Astrocyte (in vitro differentiated cells and primary cell): ENCODE measurements around the gene SLC6A20.

Experiments used
- CTCF ChIP-seq: IDR thresholded peaks from 2 replicates; pipeline ENCODE4 v1.5.1; 2011; ENCODE audit warnings: low read depth, mild to moderate bottlenecking, inconsistent platforms, low read length, moderate library complexity; ENCODE audit not compliant: insufficient read depth
- EZH2 ChIP-seq: IDR thresholded peaks from 2 replicates; pipeline ENCODE4 v1.6.1; 2012; ENCODE audit warnings: mild to moderate bottlenecking, low read length, inconsistent platforms; ENCODE audit not compliant: insufficient read depth

GRCh38 chr3:45716790-45717336 lies 79.5 kb downstream of the SLC6A20 start:
- TF ChIP-seq CTCF, result no peak
- TF ChIP-seq EZH2, result no peak
